GM12872 (cell line): ENCODE measurements around the gene PLIN5.

ENCODE experiments used
- TF ChIP-seq, protein P1 (sequence below): IDR thresholded peaks from 3 replicates; pipeline ENCODE4 v1.5.1; 2011; ENCODE audit warnings: low read depth, mild to moderate bottlenecking, low read length, moderate library complexity; ENCODE audit not compliant: insufficient read depth

The PLIN5 gene

DNA sequence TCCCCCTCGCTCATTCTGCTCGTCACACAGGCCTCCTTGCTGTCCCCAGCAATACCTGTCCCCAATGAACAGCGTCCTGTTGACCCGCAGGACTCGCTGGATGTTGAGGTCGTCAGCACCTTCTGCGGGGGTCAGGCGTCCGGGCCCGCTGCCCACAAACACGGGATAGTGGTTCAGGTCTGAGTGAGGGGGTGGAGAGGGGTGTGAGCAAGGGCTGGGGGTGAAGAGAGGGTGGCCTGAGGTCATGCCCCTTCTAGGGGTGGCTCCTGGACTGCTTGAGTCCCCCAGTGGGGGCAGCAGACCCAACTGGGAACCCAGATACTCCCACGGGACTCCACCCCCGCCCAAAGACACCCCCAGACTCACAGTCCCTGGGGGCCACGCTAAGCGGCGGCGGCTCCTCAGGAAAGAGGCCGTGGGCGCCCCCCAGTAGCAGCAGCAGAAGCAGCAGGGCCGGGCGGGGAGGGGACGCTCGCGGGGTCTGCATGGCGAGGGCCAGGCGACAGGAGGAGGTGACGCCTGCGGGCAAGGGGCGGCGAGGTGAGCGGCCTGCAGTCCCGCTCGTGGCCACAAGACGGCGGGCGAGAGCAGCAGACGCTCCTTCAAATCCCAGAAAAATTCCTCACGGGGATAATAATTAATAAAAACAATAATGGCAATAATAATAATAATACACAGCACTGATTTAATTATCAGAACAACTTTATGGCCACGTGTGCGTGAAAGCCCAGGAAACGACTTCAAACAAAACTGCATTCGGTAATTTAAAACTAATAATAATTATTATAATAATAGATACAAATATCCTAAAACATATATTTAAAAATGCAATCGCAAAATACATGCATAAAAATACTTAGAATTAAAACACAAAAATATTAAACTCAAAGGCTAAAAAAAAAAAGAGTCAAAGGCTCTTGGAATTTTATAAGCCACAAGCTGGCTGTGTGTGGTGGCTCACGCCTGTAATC, 23.2 kb upstream of the PLIN5 start:
- TF ChIP-seq, protein P1, sequence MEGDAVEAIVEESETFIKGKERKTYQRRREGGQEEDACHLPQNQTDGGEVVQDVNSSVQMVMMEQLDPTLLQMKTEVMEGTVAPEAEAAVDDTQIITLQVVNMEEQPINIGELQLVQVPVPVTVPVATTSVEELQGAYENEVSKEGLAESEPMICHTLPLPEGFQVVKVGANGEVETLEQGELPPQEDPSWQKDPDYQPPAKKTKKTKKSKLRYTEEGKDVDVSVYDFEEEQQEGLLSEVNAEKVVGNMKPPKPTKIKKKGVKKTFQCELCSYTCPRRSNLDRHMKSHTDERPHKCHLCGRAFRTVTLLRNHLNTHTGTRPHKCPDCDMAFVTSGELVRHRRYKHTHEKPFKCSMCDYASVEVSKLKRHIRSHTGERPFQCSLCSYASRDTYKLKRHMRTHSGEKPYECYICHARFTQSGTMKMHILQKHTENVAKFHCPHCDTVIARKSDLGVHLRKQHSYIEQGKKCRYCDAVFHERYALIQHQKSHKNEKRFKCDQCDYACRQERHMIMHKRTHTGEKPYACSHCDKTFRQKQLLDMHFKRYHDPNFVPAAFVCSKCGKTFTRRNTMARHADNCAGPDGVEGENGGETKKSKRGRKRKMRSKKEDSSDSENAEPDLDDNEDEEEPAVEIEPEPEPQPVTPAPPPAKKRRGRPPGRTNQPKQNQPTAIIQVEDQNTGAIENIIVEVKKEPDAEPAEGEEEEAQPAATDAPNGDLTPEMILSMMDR: peak; percentile 96

DNA sequence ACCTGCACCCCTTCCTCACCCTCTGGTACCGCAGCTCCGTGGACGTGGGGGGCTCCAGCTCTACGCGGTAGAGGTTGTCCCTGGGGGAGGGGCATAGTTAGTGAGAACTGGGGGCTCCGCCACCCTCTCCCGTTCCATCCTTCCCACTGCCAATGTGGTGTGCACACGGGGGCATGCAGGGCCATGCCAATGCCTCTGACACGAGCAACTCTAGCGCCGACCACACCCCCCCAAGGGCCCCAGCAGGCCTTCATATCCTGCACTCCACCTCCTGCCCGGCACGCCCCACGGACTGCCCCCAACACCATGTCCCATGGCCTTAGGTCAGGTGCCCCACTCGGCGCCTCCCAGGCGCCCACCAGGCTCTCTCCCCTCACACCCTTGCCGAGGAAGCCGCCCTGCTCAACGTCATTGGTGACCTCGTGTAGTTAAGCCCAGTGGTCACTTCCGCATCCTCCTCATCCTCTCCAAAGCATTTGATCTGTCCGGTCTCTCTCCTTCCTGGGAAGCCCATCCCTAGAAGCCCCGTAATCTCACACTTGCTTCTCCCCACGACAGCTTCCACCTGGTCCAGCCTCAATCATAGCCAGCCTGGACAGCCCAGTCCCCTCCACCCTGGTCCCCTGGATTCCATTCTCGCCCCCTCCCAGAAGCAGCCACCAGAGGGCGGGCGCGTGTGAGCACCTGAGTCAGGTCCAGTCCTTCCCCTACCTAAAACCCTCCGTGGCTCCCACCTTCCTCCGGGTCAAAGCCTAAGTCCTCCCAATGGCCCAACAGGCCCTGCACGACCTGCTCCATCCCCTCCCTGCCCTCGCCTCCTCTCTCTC, 22.3 kb upstream of the PLIN5 start:
- TF ChIP-seq, protein P1: peak; percentile 49

DNA sequence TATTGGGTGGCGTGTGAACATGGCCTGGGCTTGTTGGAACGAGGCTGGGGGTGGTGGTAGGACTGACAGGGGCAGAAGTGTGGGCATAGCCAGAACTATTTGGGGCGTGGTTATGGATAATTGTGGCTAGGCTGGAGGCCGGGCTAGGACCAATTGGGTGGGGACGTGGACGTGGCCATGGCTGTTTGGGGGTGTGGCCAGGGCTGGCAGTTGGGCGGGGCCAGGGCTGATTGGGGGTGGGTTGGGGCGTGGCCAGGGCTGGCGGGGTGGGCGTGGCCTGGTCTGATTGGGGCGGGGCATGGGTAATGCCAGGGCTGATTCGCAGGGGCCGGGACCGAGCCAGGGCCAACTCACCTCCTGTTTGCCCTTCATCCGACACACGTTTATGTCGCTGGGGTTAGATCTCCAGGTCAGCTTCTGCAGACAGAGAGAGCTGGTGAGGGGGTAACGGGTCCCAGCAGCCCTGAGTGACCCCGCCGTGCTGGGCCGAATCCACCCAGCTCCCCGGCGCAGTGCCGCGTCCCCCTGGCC, 21.6 kb upstream of the PLIN5 start:
- TF ChIP-seq, protein P1: no peak

DNA sequence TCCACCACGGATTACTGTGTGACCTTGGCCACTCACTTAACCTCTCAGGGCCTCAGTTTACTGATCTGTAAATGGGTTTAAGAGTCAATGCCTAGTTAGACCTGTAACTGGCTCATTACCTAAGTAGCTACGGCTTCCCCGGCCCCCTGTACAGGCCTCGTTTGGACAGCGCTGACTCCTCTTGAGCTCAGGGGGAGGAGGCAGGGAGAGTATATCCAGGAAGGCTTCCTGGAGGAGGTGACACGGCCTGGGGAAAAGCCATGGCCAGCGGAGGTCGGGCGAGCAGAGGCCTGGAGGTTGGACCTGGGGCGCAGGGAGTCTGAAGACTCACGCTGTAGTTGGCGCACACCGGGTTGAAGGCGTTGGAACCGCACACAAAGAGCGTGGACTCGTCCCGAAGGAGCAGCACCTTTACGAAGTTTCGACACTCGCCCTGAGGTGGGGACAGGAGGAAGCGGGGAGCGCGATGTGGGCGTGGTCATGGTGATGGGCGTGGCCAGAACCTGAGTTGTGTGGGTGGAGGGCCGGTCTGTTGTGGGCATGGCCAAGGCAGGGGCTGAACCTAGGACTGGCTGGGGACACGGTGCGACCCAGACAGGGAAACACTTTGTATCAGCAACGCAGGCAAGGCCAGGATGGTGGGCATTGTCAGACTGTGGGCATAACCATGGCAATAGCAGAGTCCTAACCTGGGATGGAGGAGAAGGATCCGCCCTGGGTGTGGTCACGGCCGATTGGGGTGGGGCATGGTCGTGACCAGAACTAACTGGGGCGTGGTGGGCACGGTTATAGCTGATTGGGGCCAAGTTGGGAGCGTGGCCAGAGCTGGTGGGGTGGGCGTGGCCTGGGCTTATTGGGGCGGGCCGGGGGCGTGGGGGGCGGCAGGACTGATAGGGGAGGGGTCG, 20.9 kb upstream of the PLIN5 start:
- TF ChIP-seq, protein P1: no peak

DNA sequence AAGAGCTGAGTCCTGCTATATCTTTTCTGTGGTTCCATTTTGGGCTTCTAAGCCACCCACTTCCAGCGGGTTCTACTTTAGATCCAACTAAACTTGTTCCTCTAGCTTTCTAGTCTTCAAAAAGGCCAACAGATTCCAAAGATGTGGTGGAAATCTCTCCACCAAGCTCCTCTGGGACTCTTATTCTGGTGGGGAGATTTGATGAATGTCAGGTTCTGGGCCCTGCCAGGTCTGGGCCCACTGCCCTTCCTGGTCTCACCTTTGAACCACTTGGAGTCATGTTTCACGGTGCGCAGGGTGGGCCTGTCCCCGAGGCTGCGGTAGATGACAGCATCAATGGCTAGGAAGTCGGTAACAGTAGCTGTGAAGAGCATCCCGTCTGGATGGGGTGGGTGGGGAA, 19.7 kb upstream of the PLIN5 start:
- TF ChIP-seq, protein P1: no peak

DNA sequence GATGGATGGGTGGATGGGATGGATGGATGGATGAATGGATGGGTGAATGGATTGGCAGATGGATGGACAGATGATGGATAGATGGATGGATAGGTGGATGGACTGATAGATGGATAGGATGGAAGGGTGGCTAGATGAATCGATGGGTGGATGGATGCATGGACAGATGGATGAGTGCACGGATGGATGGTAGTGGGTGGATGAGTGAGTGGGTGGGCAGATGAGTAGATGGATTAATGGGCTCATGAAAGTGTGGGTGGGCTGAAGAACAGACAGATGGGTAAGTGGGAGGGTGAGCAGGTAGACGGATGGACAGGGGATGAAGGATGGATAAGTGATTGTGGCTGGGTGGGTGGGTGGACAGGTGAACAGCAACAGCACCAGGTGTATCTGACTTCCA, 18.8 kb upstream of the PLIN5 start:
- TF ChIP-seq, protein P1: no peak
